Activated naive CD8-positive, alpha-beta T cell treated with anti-CD3 and anti-CD28 coated beads, Interleukin-2, amount 50 U/mL, for 16 hours (primary cell): ENCODE measurements around the gene COL4A2.
"Not testable (repeated sequence)": the region's sequence is repeated elsewhere in the genome, so short reads cannot be mapped to it uniquely, and the experiment has no call there.

ENCODE experiments used
- DNase-seq: peaks from one replicate; pipeline ENCODE4 v3.0.0-alpha.2; 2020; ENCODE audit warnings: low read depth, low spot score

COL4A2 gene

GRCh38 chr13:110517505-110518225 is 210.6 kb downstream of the COL4A2 start:
- no peak for DNase-seq

- DNase-seq = no peak
These were observed 211.1 kb downstream of the COL4A2 start for GRCh38 chr13:110518226-110518525.

DNA sequence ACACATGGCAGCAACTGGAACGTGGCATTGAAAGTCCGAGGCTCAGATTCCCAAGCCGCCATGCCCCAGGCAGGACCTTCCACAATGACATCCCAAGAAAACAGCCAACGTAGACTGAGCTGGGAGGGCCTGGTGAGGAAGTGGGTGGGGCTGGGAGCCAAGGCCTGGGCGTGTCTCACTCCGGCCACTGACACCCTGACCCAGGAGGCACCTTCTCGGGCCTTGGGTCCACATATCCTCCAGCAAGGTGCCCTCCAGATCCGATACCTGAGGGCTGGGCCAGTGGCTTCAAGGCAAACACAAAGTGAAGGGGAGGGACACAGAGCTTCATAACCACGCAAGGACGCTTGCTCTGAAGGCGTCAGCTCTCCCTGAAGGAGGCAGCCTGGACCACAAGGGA is 211.5 kb downstream of the COL4A2 start:
- no peak for DNase-seq

- DNase-seq = no peak
These were observed 212.0 kb downstream of the COL4A2 start for GRCh38 chr13:110519046-110519445.

- DNase-seq = no peak
These were observed 212.4 kb downstream of the COL4A2 start for GRCh38 chr13:110519506-110519905.

DNA sequence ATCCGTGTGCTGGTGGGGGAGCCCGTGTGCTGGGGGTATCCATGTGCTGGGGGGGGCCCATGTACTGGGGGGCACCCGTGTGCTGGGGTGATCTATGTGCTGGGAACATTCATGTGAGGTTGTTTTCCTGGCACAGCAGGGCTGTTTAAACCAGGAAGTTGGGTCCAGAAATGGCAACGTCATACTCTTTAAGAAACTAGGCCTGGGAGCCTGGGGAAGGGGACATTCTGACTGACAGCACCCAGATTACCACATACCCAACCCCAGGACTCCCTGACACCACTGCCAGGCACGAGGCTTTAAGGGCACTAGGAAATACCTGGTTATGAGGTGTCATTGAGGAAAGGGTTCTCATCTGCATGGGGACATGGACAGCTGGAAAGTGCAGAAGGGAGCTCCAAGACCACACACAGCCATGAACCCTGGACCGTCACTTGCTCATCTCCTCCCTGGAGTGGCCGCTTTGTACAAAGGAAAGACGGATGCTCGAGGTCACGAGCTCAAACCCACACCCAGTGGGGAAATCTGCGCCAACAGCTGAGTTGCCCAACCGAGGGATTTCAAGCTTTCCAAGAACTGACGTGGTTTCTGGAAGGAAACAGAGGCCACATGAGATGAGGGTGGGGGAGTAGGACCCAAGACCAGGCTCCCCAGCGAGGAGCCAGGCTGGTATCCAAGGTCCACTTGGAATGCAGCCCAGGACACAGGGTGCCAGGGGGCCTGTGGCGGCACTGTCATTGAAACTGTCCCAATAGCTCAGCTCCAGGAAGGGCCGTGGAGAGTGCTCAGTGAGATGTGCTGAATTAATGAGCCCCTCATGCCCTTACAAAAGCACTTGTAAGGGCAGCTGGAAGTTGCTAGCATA is 213.6 kb downstream of the COL4A2 start:
- DNase-seq = no peak

GRCh38 chr13:110521296-110521680 is 214.2 kb downstream of the COL4A2 start:
- no peak for DNase-seq

- DNase-seq = no peak
These were observed 214.9 kb downstream of the COL4A2 start for GRCh38 chr13:110521946-110522345.

DNA sequence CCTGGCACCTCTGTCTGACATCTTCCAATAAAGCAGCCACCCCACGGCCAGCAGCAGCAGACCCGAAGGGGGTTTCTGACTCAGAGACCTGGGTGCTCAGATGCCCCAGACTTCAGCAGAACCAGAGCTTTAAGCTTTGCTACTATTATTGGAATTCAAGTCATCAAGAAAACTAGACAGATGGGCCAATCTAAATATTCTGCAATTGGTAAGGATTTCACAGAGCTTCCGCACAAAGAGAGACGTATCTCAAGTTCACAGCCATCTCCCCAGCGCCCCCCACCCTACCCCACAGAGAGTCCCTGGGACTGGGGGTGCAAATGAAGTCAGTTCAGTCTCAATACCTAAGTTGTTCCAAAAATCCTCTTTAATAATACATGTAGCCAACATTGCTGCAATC is 215.6 kb downstream of the COL4A2 start:
- no peak for DNase-seq

DNA sequence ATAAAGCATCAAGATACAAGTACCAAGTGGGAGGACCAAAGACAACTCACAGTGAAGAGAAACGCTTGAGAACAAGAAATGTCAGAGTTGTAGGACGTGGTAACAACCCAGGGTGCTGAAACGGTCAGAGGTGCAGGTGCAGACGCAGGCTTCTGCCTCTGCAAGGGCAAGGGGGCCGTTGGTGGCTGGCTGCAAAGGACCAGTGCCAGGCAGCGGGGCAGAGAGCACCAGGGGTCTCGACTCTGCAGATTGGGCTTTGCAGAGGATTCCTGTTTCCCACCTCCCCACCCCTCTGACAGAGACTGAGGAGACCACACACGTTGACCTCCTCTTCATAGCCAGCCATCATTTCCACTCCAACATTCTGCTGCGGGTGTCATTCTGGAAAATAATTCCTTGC is 216.1 kb downstream of the COL4A2 start:
- no peak for DNase-seq

DNA sequence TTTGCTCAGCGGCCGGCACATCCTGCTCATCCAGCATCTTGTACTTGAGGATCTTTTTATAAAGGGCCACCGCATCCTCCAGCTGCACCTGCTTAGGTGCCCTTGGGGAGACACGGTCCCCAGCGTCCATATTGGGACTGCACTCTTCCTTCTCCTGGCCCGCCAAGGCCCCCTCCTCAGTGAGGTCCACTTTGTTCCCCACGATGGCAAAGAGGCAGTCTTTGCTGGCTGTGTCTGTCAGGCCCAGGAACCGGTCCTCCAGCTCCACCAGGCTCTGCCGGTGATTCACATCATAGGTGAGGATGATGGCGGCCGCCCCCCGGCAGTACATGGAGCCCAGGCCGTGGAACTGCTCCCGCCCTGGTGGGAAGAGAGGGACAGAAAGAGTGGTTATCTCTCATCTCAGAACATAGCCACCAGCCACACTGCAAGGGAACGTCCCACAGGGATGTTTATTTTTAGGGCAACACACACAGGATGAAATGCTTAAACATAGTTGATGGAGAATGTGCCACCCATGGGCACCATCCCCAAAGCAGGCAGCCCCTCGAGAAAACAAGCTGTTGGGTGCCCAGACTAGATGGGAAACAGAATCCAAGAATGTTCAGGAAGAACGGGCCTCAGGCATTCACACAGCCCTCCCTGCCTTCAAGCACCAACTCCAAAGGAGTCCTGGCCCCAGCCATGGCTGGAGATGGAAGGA is 216.9 kb downstream of the COL4A2 start:
- no peak for DNase-seq

- DNase-seq = no peak
These were observed 217.6 kb downstream of the COL4A2 start for GRCh38 chr13:110524541-110525257.

DNA sequence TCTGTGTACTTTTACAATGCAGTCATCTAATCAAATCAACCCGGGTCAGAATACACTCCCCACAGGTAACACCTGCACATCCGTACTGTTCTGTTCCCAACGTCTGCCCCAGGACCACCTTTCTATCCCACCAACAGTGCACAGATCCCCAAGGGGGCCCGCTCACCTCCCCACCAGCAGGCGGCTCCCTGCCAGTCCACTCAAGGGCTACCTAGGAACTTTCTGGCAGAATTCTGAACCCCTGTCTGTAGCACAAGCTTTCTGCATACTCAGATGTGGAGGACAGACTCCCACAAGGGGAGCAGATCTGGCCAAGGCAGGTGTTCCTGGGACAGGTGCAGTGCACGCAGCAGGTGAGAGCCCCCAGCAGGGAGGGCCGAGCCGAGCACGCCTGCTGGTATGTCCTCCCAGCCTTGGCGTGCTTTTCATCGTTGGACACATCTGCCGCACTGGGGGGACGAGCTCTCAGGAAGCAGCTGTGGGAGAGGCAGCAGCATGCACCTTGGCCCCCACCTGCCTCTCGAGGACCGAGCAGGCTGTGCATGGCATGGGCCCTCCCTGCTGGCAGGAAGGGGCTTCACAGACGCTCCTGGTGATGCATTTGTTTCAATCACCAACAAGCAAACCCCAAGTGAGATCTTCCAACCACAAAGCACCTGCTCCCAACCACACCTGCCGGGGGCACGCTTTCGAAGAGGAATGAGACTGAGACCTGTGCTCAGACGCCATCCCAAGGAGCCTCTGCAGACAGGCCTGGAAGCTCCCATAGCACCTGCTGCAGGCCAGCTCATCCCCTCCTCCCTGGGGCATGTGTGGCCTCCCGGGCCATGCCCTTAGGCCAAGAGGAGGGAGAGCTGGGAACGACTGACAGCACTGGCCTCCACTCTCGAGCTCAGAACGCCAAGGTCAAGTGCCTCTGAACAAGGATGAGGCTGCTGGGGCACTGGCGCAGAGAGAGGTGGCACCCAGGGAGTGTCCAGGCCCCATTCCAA is 218.5 kb downstream of the COL4A2 start:
- no peak for DNase-seq

DNA sequence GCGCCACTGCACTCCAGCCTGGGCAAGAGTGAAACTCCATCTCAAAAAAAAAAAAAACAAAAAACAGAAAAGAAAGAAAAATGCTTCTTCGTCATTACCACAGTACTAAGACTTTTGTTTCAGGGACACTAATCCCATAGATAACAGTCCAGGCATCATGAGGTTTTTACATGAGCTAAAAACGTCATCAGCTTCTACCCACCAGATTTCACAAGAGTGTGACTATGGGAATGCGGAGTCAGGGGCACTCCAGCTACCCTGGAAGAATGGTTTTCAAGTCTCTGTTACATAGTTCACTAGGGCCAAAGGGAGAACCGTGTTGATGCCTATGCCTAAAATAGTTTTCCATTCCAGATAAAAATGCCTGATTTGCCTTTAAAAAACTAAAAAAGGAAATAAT is 221.3 kb downstream of the COL4A2 start:
- DNase-seq = no peak

DNA sequence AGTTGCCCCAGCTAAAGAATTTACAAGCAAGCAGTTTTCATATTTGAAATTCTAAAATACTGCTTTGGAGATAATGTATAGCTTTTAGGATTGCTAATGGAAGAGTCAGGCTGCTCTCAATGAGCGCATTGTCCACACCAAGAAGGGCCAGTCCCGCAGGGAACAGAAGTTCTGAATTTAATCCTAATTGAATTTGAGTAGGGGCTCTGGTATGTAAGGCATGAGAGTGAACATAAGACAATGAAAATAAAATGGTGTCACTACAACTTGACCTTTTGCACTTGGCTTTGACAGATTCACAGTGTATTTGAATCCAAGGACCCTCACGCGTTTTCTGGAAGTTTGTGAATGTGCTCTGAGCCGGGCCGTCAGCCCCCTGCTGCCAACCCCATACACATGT is 221.8 kb downstream of the COL4A2 start:
- DNase-seq = no peak

DNA sequence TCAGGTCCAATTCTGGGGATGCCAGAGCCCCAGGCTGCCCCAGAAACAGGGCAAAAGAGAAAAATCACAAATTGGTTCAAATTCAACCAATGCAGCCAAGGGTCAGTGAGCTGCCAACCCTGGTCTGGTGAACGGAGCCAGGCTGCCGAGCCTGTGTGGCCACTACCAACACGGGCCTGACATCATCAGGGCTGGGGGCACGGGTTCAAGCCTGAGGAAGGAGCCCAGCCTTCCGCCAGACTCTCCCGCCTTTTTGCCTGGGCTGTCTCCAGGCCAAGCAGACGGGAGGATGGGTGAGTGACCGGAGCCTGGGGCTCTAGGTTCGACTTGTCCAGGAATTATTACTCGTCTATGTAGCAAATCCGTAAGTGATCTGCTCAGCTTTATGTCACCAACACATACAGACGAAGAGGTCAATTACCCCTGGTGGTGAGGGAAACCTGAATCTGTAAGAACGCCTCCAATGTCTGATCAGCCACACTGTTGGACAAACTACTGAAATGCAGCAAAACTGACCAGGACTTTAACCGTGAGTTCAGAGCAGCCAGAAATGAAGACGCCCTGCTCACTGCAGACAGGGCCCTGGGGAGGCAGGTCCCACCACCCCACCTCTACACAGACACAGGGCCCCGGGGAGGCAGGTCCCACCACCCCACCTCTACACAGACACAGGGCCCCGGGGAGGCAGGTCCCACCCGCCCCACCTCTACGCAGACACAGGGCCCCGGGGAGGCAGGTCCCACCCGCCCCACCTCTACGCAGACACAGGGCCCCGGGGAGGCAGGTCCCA is 222.6 kb downstream of the COL4A2 start:
- no peak for DNase-seq

- no peak for DNase-seq
These were observed 224.0 kb downstream of the COL4A2 start for GRCh38 chr13:110531100-110531499.

GRCh38 chr13:110531671-110532083 is 224.6 kb downstream of the COL4A2 start:
- no peak for DNase-seq

DNA sequence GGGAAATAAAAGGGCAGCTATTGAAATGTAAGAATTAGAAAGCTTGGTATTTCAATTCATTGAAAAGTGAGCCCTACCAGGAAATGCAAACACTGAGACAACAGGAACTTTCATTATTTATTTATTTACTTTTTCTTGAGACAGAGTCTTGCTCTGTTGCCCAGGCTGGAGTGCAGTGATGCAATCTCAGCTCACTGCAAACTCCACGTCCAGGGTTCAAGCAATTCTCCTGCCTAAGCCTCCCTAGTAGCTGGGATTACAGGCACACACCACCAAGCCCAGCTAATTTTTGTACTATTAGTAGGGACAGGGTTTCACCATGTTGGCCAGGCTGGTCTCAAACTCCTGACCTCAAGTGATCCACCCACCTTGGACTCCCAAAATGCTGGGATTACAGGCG is 225.2 kb downstream of the COL4A2 start:
- not testable (repeated sequence) for DNase-seq
